ENCODE data around the gene STRIP2.

DNA sequence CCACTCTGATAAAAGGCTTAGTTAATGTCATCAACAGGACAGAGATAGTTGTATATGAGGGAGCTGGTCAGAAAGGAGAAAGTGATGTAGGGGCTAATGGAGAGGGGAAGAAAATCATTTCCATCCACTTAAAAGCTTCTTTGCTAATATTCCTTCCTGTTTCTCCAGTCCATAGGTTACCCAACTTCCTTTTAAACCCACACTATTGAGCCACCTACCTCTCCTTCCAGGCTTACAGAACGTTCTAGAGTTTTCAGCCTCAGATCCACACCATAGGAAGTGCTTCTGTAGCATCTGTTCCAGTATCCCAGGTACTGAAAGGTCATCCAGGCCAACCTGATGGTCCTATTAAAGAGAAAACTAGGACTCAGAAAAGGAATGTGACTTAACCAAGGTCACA lies 28.2 kb downstream of the STRIP2 start:
- TF ChIP-seq, protein P1, sequence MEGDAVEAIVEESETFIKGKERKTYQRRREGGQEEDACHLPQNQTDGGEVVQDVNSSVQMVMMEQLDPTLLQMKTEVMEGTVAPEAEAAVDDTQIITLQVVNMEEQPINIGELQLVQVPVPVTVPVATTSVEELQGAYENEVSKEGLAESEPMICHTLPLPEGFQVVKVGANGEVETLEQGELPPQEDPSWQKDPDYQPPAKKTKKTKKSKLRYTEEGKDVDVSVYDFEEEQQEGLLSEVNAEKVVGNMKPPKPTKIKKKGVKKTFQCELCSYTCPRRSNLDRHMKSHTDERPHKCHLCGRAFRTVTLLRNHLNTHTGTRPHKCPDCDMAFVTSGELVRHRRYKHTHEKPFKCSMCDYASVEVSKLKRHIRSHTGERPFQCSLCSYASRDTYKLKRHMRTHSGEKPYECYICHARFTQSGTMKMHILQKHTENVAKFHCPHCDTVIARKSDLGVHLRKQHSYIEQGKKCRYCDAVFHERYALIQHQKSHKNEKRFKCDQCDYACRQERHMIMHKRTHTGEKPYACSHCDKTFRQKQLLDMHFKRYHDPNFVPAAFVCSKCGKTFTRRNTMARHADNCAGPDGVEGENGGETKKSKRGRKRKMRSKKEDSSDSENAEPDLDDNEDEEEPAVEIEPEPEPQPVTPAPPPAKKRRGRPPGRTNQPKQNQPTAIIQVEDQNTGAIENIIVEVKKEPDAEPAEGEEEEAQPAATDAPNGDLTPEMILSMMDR (IDR thresholded peaks at IDR 0.05; ENCODE audit: poor library complexity, severe bottlenecking): no peak
- TF ChIP-seq POLR2AphosphoS5 (IDR thresholded peaks at IDR 0.05) (no peak), SMC3 (conservative IDR thresholded peaks at IDR 0.05; ENCODE audit: poor library complexity) (no peak), EZH2 (IDR thresholded peaks at IDR 0.05; ENCODE audit: borderline replicate concordance, insufficient read depth, low read length, poor library complexity, severe bottlenecking) (no peak)
- TF ChIP-seq, protein P2, sequence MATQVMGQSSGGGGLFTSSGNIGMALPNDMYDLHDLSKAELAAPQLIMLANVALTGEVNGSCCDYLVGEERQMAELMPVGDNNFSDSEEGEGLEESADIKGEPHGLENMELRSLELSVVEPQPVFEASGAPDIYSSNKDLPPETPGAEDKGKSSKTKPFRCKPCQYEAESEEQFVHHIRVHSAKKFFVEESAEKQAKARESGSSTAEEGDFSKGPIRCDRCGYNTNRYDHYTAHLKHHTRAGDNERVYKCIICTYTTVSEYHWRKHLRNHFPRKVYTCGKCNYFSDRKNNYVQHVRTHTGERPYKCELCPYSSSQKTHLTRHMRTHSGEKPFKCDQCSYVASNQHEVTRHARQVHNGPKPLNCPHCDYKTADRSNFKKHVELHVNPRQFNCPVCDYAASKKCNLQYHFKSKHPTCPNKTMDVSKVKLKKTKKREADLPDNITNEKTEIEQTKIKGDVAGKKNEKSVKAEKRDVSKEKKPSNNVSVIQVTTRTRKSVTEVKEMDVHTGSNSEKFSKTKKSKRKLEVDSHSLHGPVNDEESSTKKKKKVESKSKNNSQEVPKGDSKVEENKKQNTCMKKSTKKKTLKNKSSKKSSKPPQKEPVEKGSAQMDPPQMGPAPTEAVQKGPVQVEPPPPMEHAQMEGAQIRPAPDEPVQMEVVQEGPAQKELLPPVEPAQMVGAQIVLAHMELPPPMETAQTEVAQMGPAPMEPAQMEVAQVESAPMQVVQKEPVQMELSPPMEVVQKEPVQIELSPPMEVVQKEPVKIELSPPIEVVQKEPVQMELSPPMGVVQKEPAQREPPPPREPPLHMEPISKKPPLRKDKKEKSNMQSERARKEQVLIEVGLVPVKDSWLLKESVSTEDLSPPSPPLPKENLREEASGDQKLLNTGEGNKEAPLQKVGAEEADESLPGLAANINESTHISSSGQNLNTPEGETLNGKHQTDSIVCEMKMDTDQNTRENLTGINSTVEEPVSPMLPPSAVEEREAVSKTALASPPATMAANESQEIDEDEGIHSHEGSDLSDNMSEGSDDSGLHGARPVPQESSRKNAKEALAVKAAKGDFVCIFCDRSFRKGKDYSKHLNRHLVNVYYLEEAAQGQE (IDR thresholded peaks at IDR 0.05; ENCODE audit: borderline replicate concordance): no peak

Data from neural cell (in vitro differentiated cells).